NAMALWA (cell line): ENCODE data around the gene CARMIL1.

Source experiments
- DNase-seq: peaks from one replicate; pipeline ENCODE4 v3.0.0-alpha.2; 2015; ENCODE audit warnings: low spot score

Gene CARMIL1

GRCh38 chr6:25278914-25279747 is at the start of gene CARMIL1:
Gene CARMIL1 (plus strand): TSS chr6:25279374. CDS start chr6:25279796, 422 bp downstream.
- peak; percentile 89 for DNase-seq

GRCh38 chr6:25229671-25230321 is 49.4 kb upstream of the CARMIL1 start:
- no peak for DNase-seq

GRCh38 chr6:25232479-25232878 is 46.7 kb upstream of the CARMIL1 start:
- no peak for DNase-seq

GRCh38 chr6:25233226-25233625 is 45.9 kb upstream of the CARMIL1 start:
- no peak for DNase-seq

GRCh38 chr6:25237579-25237978 is 41.6 kb upstream of the CARMIL1 start:
- no peak for DNase-seq

- DNase-seq: no peak
These were observed 40.1 kb upstream of the CARMIL1 start for GRCh38 chr6:25239059-25239458.

- DNase-seq: no peak
These were observed 39.7 kb upstream of the CARMIL1 start for GRCh38 chr6:25239498-25239897.

GRCh38 chr6:25242567-25242966 is 36.6 kb upstream of the CARMIL1 start:
- no peak for DNase-seq

GRCh38 chr6:25244865-25245264 is 34.3 kb upstream of the CARMIL1 start:
- DNase-seq: no peak

GRCh38 chr6:25248123-25248522 is 31.1 kb upstream of the CARMIL1 start:
- DNase-seq: no peak

GRCh38 chr6:25249133-25249532 is 30.0 kb upstream of the CARMIL1 start:
- DNase-seq: no peak

GRCh38 chr6:25250878-25251277 is 28.3 kb upstream of the CARMIL1 start:
- DNase-seq: peak; percentile 58

- DNase-seq: no peak
These were observed 27.7 kb upstream of the CARMIL1 start for GRCh38 chr6:25251426-25251825.

GRCh38 chr6:25253351-25253750 is 25.8 kb upstream of the CARMIL1 start:
- DNase-seq: no peak

GRCh38 chr6:25254671-25255070 is 24.5 kb upstream of the CARMIL1 start:
- no peak for DNase-seq

GRCh38 chr6:25257686-25258348 is 21.4 kb upstream of the CARMIL1 start:
- DNase-seq: no peak

- no peak for DNase-seq
These were observed 19.4 kb upstream of the CARMIL1 start for GRCh38 chr6:25259756-25260155.

- DNase-seq: no peak
These were observed 15.5 kb upstream of the CARMIL1 start for GRCh38 chr6:25263657-25264056.

- no peak for DNase-seq
These were observed 12.6 kb upstream of the CARMIL1 start for GRCh38 chr6:25266456-25267100.

- DNase-seq: no peak
These were observed 11.5 kb upstream of the CARMIL1 start for GRCh38 chr6:25267662-25268061.

- no peak for DNase-seq
These were observed 8.6 kb upstream of the CARMIL1 start for GRCh38 chr6:25270559-25270958.

GRCh38 chr6:25275436-25275835 is 3.7 kb upstream of the CARMIL1 start:
- DNase-seq: no peak
